ENCODE data around the gene HVCN1. TPM values are rescaled to one million over a fixed set of nuclear protein-coding genes. Genes with fewer than 3 reads are reported as not detected.

The HVCN1 gene
- total RNA-seq, 1 donor from 2014 or later = 11.9 TPM

- H3K36me3 Mint-ChIP-seq (ENCODE audit: low read depth, unreplicated experiment) = peaks cover 17% of the 10 kb centered on the region
- no peak for DNase-seq (ENCODE audit: low spot score)
- no peak for TF ChIP-seq CTCF (IDR thresholded peaks at IDR 0.05; ENCODE audit: unreplicated experiment)
- no peaks in the 10 kb centered on the region for H3K4me1 Mint-ChIP-seq (ENCODE audit: unreplicated experiment)
- H3K9me3 Mint-ChIP-seq (ENCODE audit: unreplicated experiment) = no peaks in the 10 kb centered on the region
- H3K27ac Mint-ChIP-seq (ENCODE audit: unreplicated experiment) = no peak overlapping the region
- H3K27me3 Mint-ChIP-seq (ENCODE audit: unreplicated experiment) = peaks cover 2% of the 10 kb centered on the region
- H3K4me3 Mint-ChIP-seq (ENCODE audit: unreplicated experiment) = no peak overlapping the region
Observed at GRCh38 chr12:110717037-110717436, 28.1 kb upstream of the HVCN1 start.

- peaks cover 3% of the 10 kb centered on the region for H3K27me3 Mint-ChIP-seq (ENCODE audit: unreplicated experiment)
- H3K36me3 Mint-ChIP-seq (ENCODE audit: low read depth, unreplicated experiment) = no peaks in the 10 kb centered on the region
- H3K4me3 Mint-ChIP-seq (ENCODE audit: unreplicated experiment) = peak overlapping the region; percentile 6
- H3K4me1 Mint-ChIP-seq (ENCODE audit: unreplicated experiment) = no peaks in the 10 kb centered on the region
- no peak overlapping the region for H3K27ac Mint-ChIP-seq (ENCODE audit: unreplicated experiment)
- no peak for TF ChIP-seq CTCF (IDR thresholded peaks at IDR 0.05; ENCODE audit: unreplicated experiment)
- no peaks in the 10 kb centered on the region for H3K9me3 Mint-ChIP-seq (ENCODE audit: unreplicated experiment)
- no peak for DNase-seq (ENCODE audit: low spot score)
Observed at GRCh38 chr12:110708917-110709316, 20.0 kb upstream of the HVCN1 start.

GRCh38 chr12:110705309-110705708, 16.4 kb upstream of the HVCN1 start:
- no peak for DNase-seq (ENCODE audit: low spot score)
- no peak overlapping the region for H3K4me3 Mint-ChIP-seq (ENCODE audit: unreplicated experiment)
- no peaks in the 10 kb centered on the region for H3K4me1 Mint-ChIP-seq (ENCODE audit: unreplicated experiment)
- H3K27ac Mint-ChIP-seq (ENCODE audit: unreplicated experiment) = no peak overlapping the region
- no peak for TF ChIP-seq CTCF (IDR thresholded peaks at IDR 0.05; ENCODE audit: unreplicated experiment)
- H3K36me3 Mint-ChIP-seq (ENCODE audit: low read depth, unreplicated experiment) = no peaks in the 10 kb centered on the region
- H3K9me3 Mint-ChIP-seq (ENCODE audit: unreplicated experiment) = no peaks in the 10 kb centered on the region
- peaks cover 1% of the 10 kb centered on the region for H3K27me3 Mint-ChIP-seq (ENCODE audit: unreplicated experiment)

- H3K4me3 Mint-ChIP-seq (ENCODE audit: unreplicated experiment) = no peak overlapping the region
- no peaks in the 10 kb centered on the region for H3K4me1 Mint-ChIP-seq (ENCODE audit: unreplicated experiment)
- no peak for DNase-seq (ENCODE audit: low spot score)
- H3K9me3 Mint-ChIP-seq (ENCODE audit: unreplicated experiment) = no peaks in the 10 kb centered on the region
- no peaks in the 10 kb centered on the region for H3K36me3 Mint-ChIP-seq (ENCODE audit: low read depth, unreplicated experiment)
- peaks cover 1% of the 10 kb centered on the region for H3K27me3 Mint-ChIP-seq (ENCODE audit: unreplicated experiment)
- no peak overlapping the region for H3K27ac Mint-ChIP-seq (ENCODE audit: unreplicated experiment)
- no peak for TF ChIP-seq CTCF (IDR thresholded peaks at IDR 0.05; ENCODE audit: unreplicated experiment)
Observed at GRCh38 chr12:110704750-110705149, 15.8 kb upstream of the HVCN1 start.

GRCh38 chr12:110704231-110704630, 15.3 kb upstream of the HVCN1 start:
- Mint-ChIP-seq H3K27ac (ENCODE audit: unreplicated experiment) (no peak overlapping the region), H3K4me1 (ENCODE audit: unreplicated experiment) (no peaks in the 10 kb centered on the region)
- no peak for TF ChIP-seq CTCF (IDR thresholded peaks at IDR 0.05; ENCODE audit: unreplicated experiment)

More at GRCh38 chr12:110704231-110704630, 15.3 kb upstream of the HVCN1 start:
- no peaks in the 10 kb centered on the region for H3K36me3 Mint-ChIP-seq (ENCODE audit: low read depth, unreplicated experiment)
- H3K27me3 Mint-ChIP-seq (ENCODE audit: unreplicated experiment) = peaks cover 1% of the 10 kb centered on the region
- H3K4me3 Mint-ChIP-seq (ENCODE audit: unreplicated experiment) = no peak overlapping the region
- H3K9me3 Mint-ChIP-seq (ENCODE audit: unreplicated experiment) = no peaks in the 10 kb centered on the region
- no peak for DNase-seq (ENCODE audit: low spot score)

All from endothelial cell (in vitro differentiated cells).